ENCODE results near the gene SPDYC. TPM values are rescaled to one million over a fixed set of nuclear protein-coding genes. Genes with fewer than 3 reads are reported as not detected.

The SPDYC gene
- total RNA-seq: not detected

- POLR2A ChIA-PET: interaction anchor here (1.3 to 2.7 kb wide), 2 partner anchors 12 to 35 kb away, joined by 5 to 10 read pairs; partner anchors contain the start of gene CAPN1
- H3K27me3 Mint-ChIP-seq: no peaks in the 10 kb centered on the region
- H3K9me3 Mint-ChIP-seq: no peaks in the 10 kb centered on the region
- peak within 1 kb of the TSS; percentile 70 for H3K27ac Mint-ChIP-seq
- no peak for DNase-seq
- CTCF ChIA-PET: interaction anchor here (0.8 to 1.5 kb wide), 3 partner anchors 9 to 79 kb away, joined by 3 read pairs; partner anchors contain the start of gene TM7SF2
- H3K4me3 Mint-ChIP-seq: no peak within 1 kb of the TSS
- no peaks in the 10 kb centered on the region for H3K36me3 Mint-ChIP-seq (ENCODE audit: low read depth)
- H3K4me1 Mint-ChIP-seq: peaks cover 11% of the 10 kb centered on the region
Observed at GRCh38 chr11:65170058-65170534, at the start of gene SPDYC. Gene SPDYC, plus strand, starts transcription at chr11:65170233. Its CDS starts 1,125 bp downstream, at chr11:65171358.

GRCh38 chr11:65120831-65121230 is 49.2 kb upstream of the SPDYC start:
- Mint-ChIP-seq H3K36me3 (ENCODE audit: low read depth) (peaks cover 68% of the 10 kb centered on the region), H3K4me1 (peaks cover 69% of the 10 kb centered on the region), H3K9me3 (no peaks in the 10 kb centered on the region), H3K27ac (peak overlapping the region; percentile 98), H3K27me3 (no peaks in the 10 kb centered on the region), H3K4me3 (peak overlapping the region; percentile 100)
- ChIA-PET CTCF (interaction anchor here (0.6 to 3.2 kb wide), 4 partner anchors 9 to 426 kb away, joined by 3 to 36 read pairs (median 12); partner anchors contain the start of genes ARL2 and TM7SF2), POLR2A (interaction anchor here (0.9 to 8.3 kb wide), 13 partner anchors 10 to 343 kb away, joined by 3 to 157 read pairs (median 11); partner anchors contain the start of genes ARL2, CAPN1, CDCA5 and POLA2)
- no peak for DNase-seq

GRCh38 chr11:65121447-65121864 is 48.6 kb upstream of the SPDYC start:
- Mint-ChIP-seq H3K9me3 (no peaks in the 10 kb centered on the region), H3K36me3 (ENCODE audit: low read depth) (peaks cover 73% of the 10 kb centered on the region), H3K27ac (peak overlapping the region; percentile 98), H3K27me3 (no peaks in the 10 kb centered on the region), H3K4me1 (peaks cover 63% of the 10 kb centered on the region), H3K4me3 (peak overlapping the region; percentile 100)
- peak; percentile 48 for DNase-seq
- ChIA-PET CTCF (interaction anchor here (0.9 to 3.2 kb wide), 12 partner anchors 10 to 433 kb away, joined by 3 to 36 read pairs (median 4); partner anchors contain the start of genes ARL2, CDC42EP2, CDCA5 and POLA2), POLR2A (interaction anchor here (0.8 to 8.3 kb wide), 27 partner anchors 8 to 737 kb away, joined by 3 to 157 read pairs (median 4); partner anchors contain the start of genes ARL2, CAPN1, CDCA5 and DPF2)

- Mint-ChIP-seq H3K36me3 (ENCODE audit: low read depth) (peaks cover 75% of the 10 kb centered on the region), H3K4me1 (peaks cover 59% of the 10 kb centered on the region), H3K9me3 (no peaks in the 10 kb centered on the region), H3K4me3 (peak within 1 kb of the TSS; percentile 100), H3K27ac (peak within 1 kb of the TSS; percentile 98), H3K27me3 (no peaks in the 10 kb centered on the region)
- POLR2A ChIA-PET: interaction anchor here (0.8 to 8.3 kb wide), 28 partner anchors 8 to 737 kb away, joined by 3 to 157 read pairs (median 4); partner anchors contain the start of genes ARL2, CAPN1, CDCA5 and DPF2
- CTCF ChIA-PET: interaction anchor here (0.9 to 3.2 kb wide), 12 partner anchors 10 to 433 kb away, joined by 3 to 36 read pairs (median 4); partner anchors contain the start of genes ARL2, CDC42EP2, CDCA5 and POLA2
- peak; percentile 99 for DNase-seq
Observed at GRCh38 chr11:65121865-65122696, 48.0 kb upstream of the SPDYC start, which contains the start of the genes FAU and MRPL49. Gene FAU, minus strand, starts transcription at chr11:65122134. Its CDS starts 321 bp downstream, at chr11:65121813. Gene MRPL49, plus strand, starts transcription at chr11:65122321. Its CDS starts 26 bp downstream, at chr11:65122347.

DNA sequence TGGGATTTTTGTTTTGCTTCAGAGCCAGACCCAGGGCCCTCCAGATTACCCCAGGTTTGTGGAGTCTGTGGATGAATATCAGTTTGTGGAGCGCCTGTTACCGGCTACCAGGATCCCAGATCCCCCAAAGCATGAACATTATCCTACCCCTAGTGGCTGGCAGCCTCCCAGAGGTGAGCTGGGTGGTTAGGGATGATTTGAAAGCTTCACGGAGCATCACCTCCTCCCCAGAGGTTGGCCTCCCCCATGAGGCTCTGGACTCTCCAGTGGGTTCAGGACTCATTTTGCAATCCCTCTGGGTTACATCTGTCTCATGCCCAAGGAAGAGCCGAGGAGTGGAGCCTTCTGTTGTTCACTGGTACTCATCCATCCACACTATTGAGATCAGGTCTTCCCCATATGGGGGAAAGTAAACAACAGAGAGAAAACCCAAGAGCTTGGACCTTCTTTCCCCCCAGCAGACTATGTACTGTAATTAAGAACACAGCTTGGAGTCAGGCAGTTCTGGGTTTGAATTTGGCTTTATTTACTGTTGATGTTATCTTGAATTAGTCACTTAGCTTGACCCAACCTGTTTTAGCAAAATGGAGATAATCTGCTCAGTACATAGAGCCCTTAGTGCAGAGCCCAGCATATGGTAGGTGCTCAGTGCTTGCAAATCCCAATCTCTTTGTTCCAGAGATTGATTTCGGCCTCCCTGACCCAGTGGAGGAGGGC is 45.4 kb upstream of the SPDYC start:
- ChIA-PET POLR2A (interaction anchor here (8.3 kb wide), 1 partner anchor 9 kb away, joined by 157 read pairs; the partner anchor contains the start of gene SYVN1), CTCF (interaction anchor here (1.0 to 1.5 kb wide), 2 partner anchors 10 to 12 kb away, joined by 3 to 7 read pairs; partner anchors contain the start of gene SYVN1)
- Mint-ChIP-seq H3K4me1 (peaks cover 43% of the 10 kb centered on the region), H3K27me3 (no peaks in the 10 kb centered on the region), H3K9me3 (no peaks in the 10 kb centered on the region), H3K27ac (no peak overlapping the region), H3K4me3 (peak overlapping the region; percentile 38), H3K36me3 (ENCODE audit: low read depth) (peaks cover 69% of the 10 kb centered on the region)
- no peak for DNase-seq

DNA sequence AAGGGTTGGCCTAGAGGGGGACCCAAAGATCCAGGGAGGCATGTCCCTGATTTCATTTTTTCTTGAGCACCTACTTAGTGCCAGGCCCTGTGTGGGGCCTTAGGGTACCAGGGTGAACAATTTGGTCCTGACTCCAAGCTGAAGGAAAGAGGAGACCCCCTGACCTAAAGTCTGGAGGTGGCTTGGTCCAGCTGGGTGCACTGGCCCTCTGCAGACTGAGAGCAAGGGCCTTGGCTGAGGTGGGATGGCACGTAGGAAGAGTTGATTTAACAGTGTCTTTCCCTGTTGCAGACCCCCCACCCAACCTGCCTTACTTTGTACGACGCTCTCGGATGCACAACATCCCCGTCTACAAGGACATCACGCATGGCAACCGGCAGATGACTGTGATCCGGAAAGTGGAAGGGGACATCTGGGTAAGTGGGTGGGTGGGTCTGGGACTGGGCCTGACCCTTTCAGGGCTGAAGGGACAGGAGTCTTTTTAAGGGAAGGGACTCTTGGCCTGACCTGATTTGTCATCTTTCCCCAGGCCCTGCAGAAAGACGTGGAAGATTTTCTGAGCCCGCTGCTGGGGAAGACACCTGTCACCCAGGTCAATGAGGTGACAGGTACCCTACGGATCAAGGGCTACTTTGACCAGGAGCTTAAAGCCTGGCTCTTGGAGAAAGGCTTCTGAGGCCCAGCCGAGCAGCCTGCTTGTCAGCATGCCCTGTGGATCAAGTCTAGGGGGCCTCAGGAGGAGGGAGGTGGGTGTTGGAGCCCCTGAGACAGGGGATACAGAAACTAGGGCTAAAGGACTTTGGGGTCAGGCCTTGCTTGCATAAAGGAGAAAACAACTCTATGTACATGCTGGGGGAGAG is 44.6 kb upstream of the SPDYC start:
- H3K4me3 Mint-ChIP-seq: no peak overlapping the region
- DNase-seq: no peak
- no peak overlapping the region for H3K27ac Mint-ChIP-seq
- no peaks in the 10 kb centered on the region for H3K27me3 Mint-ChIP-seq
- POLR2A ChIA-PET: interaction anchor here (0.9 to 8.3 kb wide), 2 partner anchors 8 kb away, joined by 3 to 157 read pairs; partner anchors contain the start of genes SYVN1 and ZNHIT2
- no peaks in the 10 kb centered on the region for H3K9me3 Mint-ChIP-seq
- H3K4me1 Mint-ChIP-seq: peaks cover 37% of the 10 kb centered on the region
- CTCF ChIA-PET: interaction anchor here (1.0 to 1.5 kb wide), 2 partner anchors 9 to 13 kb away, joined by 3 to 7 read pairs; partner anchors contain the start of gene SYVN1
- peaks cover 68% of the 10 kb centered on the region for H3K36me3 Mint-ChIP-seq (ENCODE audit: low read depth)

- Mint-ChIP-seq H3K27ac (no peak overlapping the region), H3K9me3 (no peaks in the 10 kb centered on the region), H3K27me3 (no peaks in the 10 kb centered on the region), H3K4me3 (no peak overlapping the region), H3K4me1 (peaks cover 25% of the 10 kb centered on the region), H3K36me3 (ENCODE audit: low read depth) (peaks cover 64% of the 10 kb centered on the region)
- ChIA-PET CTCF (no interaction called here), POLR2A (interaction anchor here (0.9 to 8.3 kb wide), 2 partner anchors 7 to 9 kb away, joined by 3 to 157 read pairs; partner anchors contain the start of genes SYVN1 and ZNHIT2)
- no peak for DNase-seq
Observed at GRCh38 chr11:65126624-65127274, 43.3 kb upstream of the SPDYC start.

GRCh38 chr11:65127473-65128181 is 42.4 kb upstream of the SPDYC start:
- Mint-ChIP-seq H3K36me3 (ENCODE audit: low read depth) (peaks cover 65% of the 10 kb centered on the region), H3K4me1 (peaks cover 25% of the 10 kb centered on the region), H3K27me3 (no peaks in the 10 kb centered on the region), H3K9me3 (no peaks in the 10 kb centered on the region), H3K4me3 (no peak overlapping the region), H3K27ac (no peak overlapping the region)
- ChIA-PET POLR2A (interaction anchor here (1.9 to 8.3 kb wide), 2 partner anchors 6 to 10 kb away, joined by 10 to 157 read pairs; partner anchors contain the start of genes SYVN1 and ZNHIT2), CTCF (interaction anchor here (1.2 kb wide), 1 partner anchor 10 kb away, joined by 4 read pairs; the partner anchor contains the start of gene ZNHIT2)
- DNase-seq: no peak

GRCh38 chr11:65128182-65129145 is 41.6 kb upstream of the SPDYC start:
- Mint-ChIP-seq H3K4me3 (no peak overlapping the region), H3K4me1 (peaks cover 27% of the 10 kb centered on the region), H3K36me3 (ENCODE audit: low read depth) (peaks cover 68% of the 10 kb centered on the region), H3K27ac (no peak overlapping the region), H3K27me3 (no peaks in the 10 kb centered on the region), H3K9me3 (no peaks in the 10 kb centered on the region)
- DNase-seq: no peak
- POLR2A ChIA-PET: interaction anchor here (1.9 kb wide), 1 partner anchor 11 kb away, joined by 10 read pairs; the partner anchor contains the start of gene ZNHIT2
- CTCF ChIA-PET: interaction anchor here (1.2 kb wide), 1 partner anchor 11 kb away, joined by 4 read pairs; the partner anchor contains the start of gene ZNHIT2

All from activated CD4-positive, alpha-beta memory T cell treated with anti-CD3 and anti-CD28 coated beads, Interleukin-2, amount 10 ng/mL, durations not matched to agents 7 days and 5 days (primary cell).